HG03175 (cell line): Measurements from ENCODE around the gene NAA38.
"Not testable (repeated sequence)": the region's sequence is repeated elsewhere in the genome, so short reads cannot be mapped to it uniquely, and the experiment has no call there.

ENCODE experiments used
- ATAC-seq: cut with Tn5 transposase; IDR thresholded peaks from one replicate; pipeline ENCODE4 v1.9.1; 2021; ENCODE audit warnings: mild to moderate bottlenecking, moderate library complexity; ENCODE audit not compliant: unreplicated experiment

Gene NAA38

GRCh38 chr17:7825206-7825990, 32.0 kb downstream of the NAA38 start:
- ATAC-seq = no peak

GRCh38 chr17:7824021-7824924, 33.1 kb downstream of the NAA38 start:
- ATAC-seq = no peak

- no peak for ATAC-seq
These were observed 33.8 kb downstream of the NAA38 start for GRCh38 chr17:7823581-7824001.

GRCh38 chr17:7822126-7822525, 35.2 kb downstream of the NAA38 start:
- no peak for ATAC-seq

- no peak for ATAC-seq
These were observed 37.1 kb downstream of the NAA38 start for GRCh38 chr17:7820231-7820630.

- no peak for ATAC-seq
These were observed 38.4 kb downstream of the NAA38 start for GRCh38 chr17:7818746-7819645.

- ATAC-seq = no peak
These were observed 39.3 kb downstream of the NAA38 start for GRCh38 chr17:7818026-7818425.

- ATAC-seq = no peak
These were observed 39.8 kb downstream of the NAA38 start for GRCh38 chr17:7817643-7817964.

- ATAC-seq = no peak
These were observed 40.3 kb downstream of the NAA38 start for GRCh38 chr17:7816926-7817642.

GRCh38 chr17:7814969-7815368, 42.4 kb downstream of the NAA38 start:
- ATAC-seq = no peak

GRCh38 chr17:7811251-7811650, 46.1 kb downstream of the NAA38 start:
- ATAC-seq = no peak

- not testable (repeated sequence) for ATAC-seq
These were observed 47.5 kb downstream of the NAA38 start for GRCh38 chr17:7809791-7810343.

- no peak for ATAC-seq
These were observed 48.1 kb downstream of the NAA38 start for GRCh38 chr17:7809086-7809790.

GRCh38 chr17:7807206-7807605, 50.2 kb downstream of the NAA38 start:
- ATAC-seq = no peak
